Activated naive CD4-positive, alpha-beta T cell treated with anti-CD3 and anti-CD28 coated beads, Interleukin-2, amount 50 U/mL, for 24 hours (primary cell): ENCODE results near the gene PAX3.

Source experiments
- H3K27ac Mint-ChIP-seq: one replicate; pipeline ENCODE4 v1.8.0; 2021; ENCODE audit warnings: mild to moderate bottlenecking, mixed read lengths
- H3K27me3 Mint-ChIP-seq: one replicate; pipeline ENCODE4 v1.8.0; 2021; ENCODE audit warnings: mixed read lengths
- H3K36me3 Mint-ChIP-seq: one replicate; pipeline ENCODE4 v1.8.0; 2021; ENCODE audit warnings: mixed read lengths
- H3K4me1 Mint-ChIP-seq: one replicate; pipeline ENCODE4 v1.8.0; 2021; ENCODE audit warnings: mixed read lengths
- H3K4me3 Mint-ChIP-seq: one replicate; pipeline ENCODE4 v1.8.0; 2021; ENCODE audit warnings: mild to moderate bottlenecking, mixed read lengths
- H3K9me3 Mint-ChIP-seq: one replicate; pipeline ENCODE4 v1.8.0; 2021; ENCODE audit warnings: mixed read lengths

The PAX3 gene

DNA sequence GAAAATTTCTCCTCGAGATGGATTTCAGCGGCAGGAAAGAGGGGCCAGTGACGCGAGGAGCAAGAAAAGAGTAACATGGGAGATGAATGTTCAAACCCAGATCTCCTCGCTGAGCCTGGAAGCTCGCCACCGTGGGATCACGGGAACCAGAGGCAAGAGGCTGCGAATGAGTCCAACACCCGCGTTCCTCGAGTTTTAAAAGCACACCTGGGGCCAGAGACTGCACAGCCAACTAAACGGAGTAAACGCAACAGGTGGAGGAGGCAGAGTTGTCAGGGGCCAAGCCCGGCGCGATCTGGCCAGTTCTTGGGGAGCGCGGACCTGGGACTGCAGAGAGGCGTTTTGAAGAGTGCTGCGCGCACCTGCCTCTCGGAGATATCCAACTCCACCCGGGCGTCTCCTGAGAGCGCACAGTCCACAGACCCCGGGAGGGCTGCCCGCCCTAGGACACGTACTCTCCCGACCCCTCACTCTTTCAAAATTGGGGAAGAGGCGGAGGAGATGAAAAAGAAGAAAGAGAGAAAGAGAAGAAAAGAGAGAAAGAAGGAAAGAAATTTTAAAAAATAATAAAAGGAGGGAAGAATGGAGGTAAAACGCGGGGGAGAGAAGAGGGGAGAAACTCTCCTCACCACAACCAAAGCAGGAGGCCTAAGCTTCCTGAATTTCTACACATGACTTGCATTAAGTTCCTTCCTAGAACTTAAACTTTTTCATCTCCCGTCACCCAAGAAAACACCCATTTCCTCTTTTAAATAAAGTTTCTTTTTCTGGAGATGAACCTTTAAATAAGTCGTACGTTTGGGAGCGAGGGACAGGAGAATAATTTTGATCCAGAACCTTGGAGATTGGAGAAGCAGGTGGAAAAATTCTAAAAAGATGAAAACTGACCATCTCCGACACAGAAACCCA is 5.3 kb upstream of the PAX3 start:
- H3K4me1 Mint-ChIP-seq = peaks cover 35% of the 10 kb centered on the region
- H3K4me3 Mint-ChIP-seq = peak overlapping the region; percentile 33
- H3K27ac Mint-ChIP-seq = no peak overlapping the region
- H3K27me3 Mint-ChIP-seq = peaks cover 71% of the 10 kb centered on the region
- peaks cover 2% of the 10 kb centered on the region for H3K36me3 Mint-ChIP-seq
- H3K9me3 Mint-ChIP-seq = no peaks in the 10 kb centered on the region

DNA sequence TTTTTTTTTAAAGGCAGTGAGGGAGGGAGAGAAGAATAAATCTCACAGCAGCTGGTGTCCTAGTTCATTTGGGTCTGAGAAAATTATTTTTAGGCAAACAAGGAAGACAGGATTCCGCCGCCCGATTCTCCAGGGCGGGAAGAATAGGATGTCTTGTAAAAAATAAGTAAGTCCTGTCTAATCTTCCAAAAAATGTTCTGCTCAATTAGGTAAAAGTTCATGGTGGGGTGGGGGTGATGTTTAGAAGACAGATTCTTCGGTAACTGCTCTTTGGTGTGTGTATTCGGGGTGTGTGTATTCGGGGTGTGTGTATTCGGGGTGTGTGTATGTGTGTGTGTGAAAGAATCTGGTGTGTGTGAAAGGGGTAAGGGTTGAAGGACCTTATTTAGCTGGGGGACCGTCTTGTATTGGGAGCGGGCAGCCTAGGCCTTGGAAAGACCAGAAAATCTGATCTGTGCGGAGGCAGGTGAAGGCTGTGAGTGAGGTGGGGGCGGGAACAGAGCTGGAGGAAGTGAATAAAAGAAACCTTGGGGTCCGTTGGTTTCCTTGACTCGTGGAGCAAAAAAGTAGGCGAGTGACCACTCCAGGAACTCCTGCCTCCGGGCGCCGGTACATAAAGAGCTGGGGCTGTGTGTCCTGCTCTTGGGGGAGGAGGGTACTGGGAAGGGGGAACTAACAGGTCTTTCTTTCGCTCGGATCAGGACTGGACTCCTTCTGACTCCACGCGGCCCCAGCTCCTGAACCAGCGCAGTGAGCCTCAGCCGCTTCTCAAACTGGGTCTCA is 4.4 kb upstream of the PAX3 start:
- Mint-ChIP-seq H3K36me3 (peaks cover 2% of the 10 kb centered on the region), H3K9me3 (no peaks in the 10 kb centered on the region), H3K27ac (no peak overlapping the region), H3K27me3 (peaks cover 72% of the 10 kb centered on the region), H3K4me3 (no peak overlapping the region), H3K4me1 (peaks cover 35% of the 10 kb centered on the region)

DNA sequence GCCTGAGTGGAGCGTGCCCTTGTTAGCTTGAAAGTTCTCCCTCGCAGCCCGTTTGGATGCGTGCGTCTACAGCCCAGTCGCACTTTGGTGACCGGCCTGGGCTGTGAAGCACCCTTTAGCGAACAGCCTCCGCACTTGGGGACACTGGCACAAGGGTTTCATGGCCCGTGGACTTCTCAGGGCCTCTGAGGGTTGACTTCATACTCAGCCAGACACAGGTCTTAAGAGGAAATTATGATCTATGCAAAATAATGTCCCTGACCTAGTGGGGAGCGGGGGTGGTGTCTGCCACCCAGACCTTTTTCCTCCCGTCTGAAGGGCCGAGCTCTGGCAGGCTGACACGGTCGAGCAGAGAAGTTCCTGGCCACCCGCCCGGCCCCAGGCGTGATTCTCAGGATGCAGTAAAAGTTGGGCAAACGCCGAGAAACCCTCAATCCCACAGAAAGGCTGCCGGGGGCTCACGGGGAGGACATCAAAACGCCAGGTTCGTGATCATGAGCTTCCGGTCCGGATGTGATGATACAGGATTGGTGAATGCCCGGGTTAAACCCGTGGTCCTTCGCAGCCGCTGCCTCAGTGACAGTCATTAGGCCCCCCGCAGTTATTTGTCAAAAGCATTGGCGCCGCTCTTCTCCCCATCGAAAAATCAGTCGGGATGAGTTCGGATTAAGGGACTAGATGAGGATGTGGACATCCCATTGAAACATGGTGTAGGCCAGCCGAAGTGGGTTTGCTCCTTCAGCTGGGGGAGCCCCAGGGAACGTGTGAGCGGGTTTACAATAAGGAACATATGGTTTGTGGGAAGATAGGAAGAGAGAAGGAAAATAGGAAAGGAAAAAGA is 3.6 kb upstream of the PAX3 start:
- Mint-ChIP-seq H3K27me3 (peaks cover 71% of the 10 kb centered on the region), H3K36me3 (peaks cover 2% of the 10 kb centered on the region), H3K4me3 (no peak overlapping the region), H3K27ac (no peak overlapping the region), H3K9me3 (no peaks in the 10 kb centered on the region), H3K4me1 (peaks cover 35% of the 10 kb centered on the region)

GRCh38 chr2:222301796-222302118 is 3.0 kb upstream of the PAX3 start:
- H3K27me3 Mint-ChIP-seq = peaks cover 72% of the 10 kb centered on the region
- peaks cover 35% of the 10 kb centered on the region for H3K4me1 Mint-ChIP-seq
- H3K36me3 Mint-ChIP-seq = peaks cover 2% of the 10 kb centered on the region
- H3K27ac Mint-ChIP-seq = no peak overlapping the region
- no peaks in the 10 kb centered on the region for H3K9me3 Mint-ChIP-seq
- H3K4me3 Mint-ChIP-seq = no peak overlapping the region

GRCh38 chr2:222301053-222301795 is 2.4 kb upstream of the PAX3 start:
- Mint-ChIP-seq H3K27ac (no peak overlapping the region), H3K4me1 (peaks cover 37% of the 10 kb centered on the region), H3K36me3 (peaks cover 2% of the 10 kb centered on the region)

GRCh38 chr2:222300726-222301052 is 1.9 kb upstream of the PAX3 start:
- H3K4me3 Mint-ChIP-seq = no peak overlapping the region
- peaks cover 77% of the 10 kb centered on the region for H3K27me3 Mint-ChIP-seq
- peaks cover 39% of the 10 kb centered on the region for H3K4me1 Mint-ChIP-seq

More at GRCh38 chr2:222301053-222301795, 2.4 kb upstream of the PAX3 start:
- Mint-ChIP-seq H3K27me3 (peaks cover 75% of the 10 kb centered on the region), H3K9me3 (no peaks in the 10 kb centered on the region), H3K4me3 (no peak overlapping the region)

GRCh38 chr2:222299906-222300725 is 1.3 kb upstream of the PAX3 start:
- peaks cover 2% of the 10 kb centered on the region for H3K36me3 Mint-ChIP-seq
- H3K4me1 Mint-ChIP-seq = peaks cover 39% of the 10 kb centered on the region
- no peak overlapping the region for H3K4me3 Mint-ChIP-seq
- peaks cover 75% of the 10 kb centered on the region for H3K27me3 Mint-ChIP-seq
- H3K27ac Mint-ChIP-seq = no peak overlapping the region
- H3K9me3 Mint-ChIP-seq = no peaks in the 10 kb centered on the region

More at GRCh38 chr2:222300726-222301052, 1.9 kb upstream of the PAX3 start:
- peaks cover 2% of the 10 kb centered on the region for H3K36me3 Mint-ChIP-seq
- no peak overlapping the region for H3K27ac Mint-ChIP-seq
- no peaks in the 10 kb centered on the region for H3K9me3 Mint-ChIP-seq

DNA sequence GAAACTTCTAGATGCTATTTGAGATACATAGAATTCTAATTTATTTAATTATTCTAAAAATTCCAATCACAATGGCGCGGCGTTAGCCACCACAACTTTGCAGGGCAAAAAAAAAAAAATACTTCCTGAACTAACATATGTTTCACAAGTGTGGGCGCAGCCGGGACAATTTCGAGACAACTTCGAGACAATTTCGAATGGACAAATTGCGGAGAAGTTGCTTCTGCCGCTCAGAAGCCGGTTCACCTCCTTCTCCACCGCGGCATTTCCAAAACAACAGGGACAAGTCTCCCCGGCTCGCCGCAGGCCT is 842 bp downstream of the PAX3 start:
- H3K4me3 Mint-ChIP-seq = no peak overlapping the region
- no peaks in the 10 kb centered on the region for H3K9me3 Mint-ChIP-seq
- peaks cover 27% of the 10 kb centered on the region for H3K4me1 Mint-ChIP-seq
- no peak overlapping the region for H3K27ac Mint-ChIP-seq
- no peaks in the 10 kb centered on the region for H3K36me3 Mint-ChIP-seq
- peaks cover 72% of the 10 kb centered on the region for H3K27me3 Mint-ChIP-seq

DNA sequence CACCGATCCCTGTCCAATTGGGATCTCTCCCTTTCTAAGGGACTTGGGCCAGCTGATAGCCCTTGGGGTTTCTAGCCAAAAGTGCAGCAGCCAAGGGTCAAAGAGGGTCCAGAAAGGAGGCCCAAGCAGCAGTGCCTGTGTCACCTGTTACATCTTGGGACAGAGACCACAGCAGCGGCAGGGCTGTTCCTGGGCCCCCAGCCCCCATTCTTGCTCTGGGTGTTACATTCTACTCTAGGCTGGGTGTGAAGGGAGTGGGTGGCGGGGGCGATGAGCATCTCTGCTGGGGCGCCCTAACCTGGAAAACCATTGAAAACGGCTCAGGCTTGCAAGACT is 1.2 kb downstream of the PAX3 start:
- H3K4me1 Mint-ChIP-seq = peaks cover 23% of the 10 kb centered on the region
- H3K9me3 Mint-ChIP-seq = no peaks in the 10 kb centered on the region
- H3K27me3 Mint-ChIP-seq = peaks cover 70% of the 10 kb centered on the region
- H3K36me3 Mint-ChIP-seq = no peaks in the 10 kb centered on the region
- no peak overlapping the region for H3K27ac Mint-ChIP-seq
- no peak overlapping the region for H3K4me3 Mint-ChIP-seq

GRCh38 chr2:222296911-222297599 is 1.7 kb downstream of the PAX3 start:
- peaks cover 70% of the 10 kb centered on the region for H3K27me3 Mint-ChIP-seq
- H3K36me3 Mint-ChIP-seq = no peaks in the 10 kb centered on the region
- H3K4me3 Mint-ChIP-seq = peak overlapping the region; percentile 36
- H3K4me1 Mint-ChIP-seq = peaks cover 18% of the 10 kb centered on the region
- no peaks in the 10 kb centered on the region for H3K9me3 Mint-ChIP-seq
- no peak overlapping the region for H3K27ac Mint-ChIP-seq

GRCh38 chr2:222296311-222296741 is 2.5 kb downstream of the PAX3 start:
- no peaks in the 10 kb centered on the region for H3K9me3 Mint-ChIP-seq
- peaks cover 18% of the 10 kb centered on the region for H3K4me1 Mint-ChIP-seq
- H3K4me3 Mint-ChIP-seq = peak overlapping the region; percentile 7
- H3K27me3 Mint-ChIP-seq = peaks cover 70% of the 10 kb centered on the region
- no peaks in the 10 kb centered on the region for H3K36me3 Mint-ChIP-seq
- H3K27ac Mint-ChIP-seq = no peak overlapping the region

DNA sequence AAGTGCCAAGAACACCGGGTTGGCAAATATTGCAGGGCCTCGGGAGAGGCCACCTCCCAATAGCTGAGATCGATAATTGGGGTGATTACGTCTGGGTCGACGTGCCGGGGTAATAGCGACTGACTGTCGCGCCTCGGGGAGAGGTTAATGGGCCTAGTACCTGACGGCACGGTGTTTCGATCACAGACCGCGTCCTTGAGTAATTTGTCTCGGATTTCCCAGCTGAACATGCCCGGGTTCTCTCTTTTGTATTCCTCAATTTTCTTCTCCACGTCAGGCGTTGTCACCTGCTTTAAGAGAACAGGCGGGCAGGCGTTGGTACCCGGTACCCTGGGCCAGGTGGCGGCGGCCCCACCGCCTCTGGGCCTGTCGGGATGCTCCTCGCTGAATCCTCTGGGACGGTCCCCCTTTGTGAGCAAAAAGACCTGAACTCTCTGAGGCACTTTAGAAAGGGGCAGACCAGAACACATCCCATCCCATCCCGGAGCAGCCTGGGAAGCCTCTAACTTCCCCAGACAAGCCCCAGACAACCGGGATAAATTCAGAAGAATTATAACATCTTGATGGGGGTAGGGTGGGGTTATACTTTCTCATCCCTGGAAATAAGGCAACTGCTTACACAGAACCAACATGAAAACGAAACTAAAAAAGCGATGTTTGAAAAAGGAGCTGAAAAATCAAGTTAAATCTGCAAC is 3.3 kb downstream of the PAX3 start:
- peaks cover 18% of the 10 kb centered on the region for H3K4me1 Mint-ChIP-seq
- no peaks in the 10 kb centered on the region for H3K36me3 Mint-ChIP-seq
- H3K27ac Mint-ChIP-seq = no peak overlapping the region
- peaks cover 68% of the 10 kb centered on the region for H3K27me3 Mint-ChIP-seq
- peak overlapping the region; percentile 59 for H3K4me3 Mint-ChIP-seq
- H3K9me3 Mint-ChIP-seq = no peaks in the 10 kb centered on the region

DNA sequence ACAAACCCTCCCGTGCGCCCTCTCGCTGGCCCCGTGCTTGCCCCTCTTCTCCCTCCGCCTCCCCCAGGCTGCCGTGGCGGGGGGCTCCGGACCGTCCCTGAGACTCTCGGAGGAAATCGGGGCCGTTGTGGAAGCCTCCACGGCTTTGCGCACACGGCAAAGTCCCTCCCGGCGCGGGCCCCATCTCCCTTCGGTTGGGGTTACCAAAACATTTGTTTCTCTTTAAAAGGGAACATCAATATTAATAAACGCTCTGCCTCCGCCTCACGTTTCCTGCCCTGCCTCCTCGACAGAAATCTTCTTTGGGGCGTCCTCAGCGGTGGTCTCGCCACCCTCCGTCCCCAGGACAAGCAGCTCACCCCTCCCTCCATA is 3.8 kb downstream of the PAX3 start:
- H3K36me3 Mint-ChIP-seq = no peaks in the 10 kb centered on the region
- no peaks in the 10 kb centered on the region for H3K9me3 Mint-ChIP-seq
- peaks cover 69% of the 10 kb centered on the region for H3K27me3 Mint-ChIP-seq
- peaks cover 21% of the 10 kb centered on the region for H3K4me1 Mint-ChIP-seq
- H3K4me3 Mint-ChIP-seq = peak overlapping the region; percentile 59
- no peak overlapping the region for H3K27ac Mint-ChIP-seq
